Placental epithelial cell (primary cell): Measurements from ENCODE around the gene MGME1. TPM values are rescaled to one million over a fixed set of nuclear protein-coding genes. Genes with fewer than 3 reads are reported as not detected.

Experiments
- small RNA-seq: library from RNA; depleted of rRNA; stranded (forward); fragments of <200 nt; gene quantifications from one replicate; pipeline ENCODE3, GENCODE V24; 2012
- total RNA-seq: library from RNA; depleted of rRNA; stranded (reverse); fragments of >200 nt; gene quantifications from 2 replicates; pipeline ENCODE4 v1.2.3, GENCODE V29; 2012

MGME1 gene
- 8.2 and 21.2 TPM in 2 replicates for total RNA-seq

GRCh38 chr20:17968366-17969277 lies at the start of gene MGME1, which contains the start of gene SNX5:
Gene MGME1, plus strand, starts transcription at chr20:17969018. Its CDS starts 842 bp downstream, at chr20:17969860.
Gene SNX5, minus strand, starts transcription at chr20:17968794. Its CDS starts 369 bp downstream, at chr20:17968425.

Small RNA genes lying within 50 kb of the gene (small RNA-seq; reads per million reads assigned to genes)
- gene SNORD17: 503 reads per million, percentile 99 among the genes with 10 or more reads in this experiment

Other genes starting within 250 kb of the MGME1 start
- 99.2 and 108 TPM in 2 replicates for gene SNX5, start 224 bp upstream of the MGME1 start, total RNA-seq
- gene OVOL2, start 88.9 kb downstream of the MGME1 start, total RNA-seq: 13.8 and 17.7 TPM in 2 replicates
- 37.2 and 37.3 TPM in 2 replicates for gene KAT14, start 168.8 kb downstream of the MGME1 start, total RNA-seq
- gene PET117, start 168.8 kb downstream of the MGME1 start, total RNA-seq: 11.0 and 13.4 TPM in 2 replicates